A549 treated with ZK216348 at 1 μM for 4 hours (cell line): Measurements from ENCODE around the gene DNAI1. TPM values are rescaled to one million over a fixed set of nuclear protein-coding genes. Genes with fewer than 3 reads are reported as not detected.

Experiments used
- total RNA-seq: library from RNA; stranded (reverse); fragments of 200-300 nt; extraction: Qiagen RNA extraction; gene quantifications from 5 replicates; pipeline ENCODE4 v1.2.3, GENCODE V29; 2022; ENCODE audit warnings: low read depth

The DNAI1 gene
- 0.29 TPM in 1 of 5 replicates, not detected in the others for total RNA-seq

GRCh38 chr9:34458013-34458958 lies at the start of gene DNAI1, which contains the start of gene FAM219A:
Gene DNAI1, plus strand, starts transcription at chr9:34458805. Its CDS starts 201 bp downstream, at chr9:34459006.
Gene FAM219A, minus strand, starts transcription at chr9:34458570. Its CDS starts 307 bp downstream, at chr9:34458263.

GRCh38 chr9:34522971-34523797 lies 64.6 kb downstream of the DNAI1 start, which contains the start of gene ENHO:
Gene ENHO, minus strand, starts transcription at chr9:34522990. Its CDS starts 1,295 bp downstream, at chr9:34521695.

Other genes starting within 250 kb of the DNAI1 start
- gene KIF24, start 129.5 kb upstream of the DNAI1 start, total RNA-seq: 2.9 to 4.5 TPM (median 3.6 TPM) in 5 replicates
- 22.7 to 25.0 TPM (median 23.9 TPM) in 5 replicates for gene NUDT2, start 129.2 kb upstream of the DNAI1 start, total RNA-seq
- gene MYORG, start 81.9 kb upstream of the DNAI1 start, total RNA-seq: 3.5 to 6.2 TPM (median 5.2 TPM) in 5 replicates
- 13.0 to 18.8 TPM (median 18.4 TPM) in 5 replicates for gene FAM219A, start 235 bp upstream of the DNAI1 start, total RNA-seq
- 0.87 to 2.9 TPM (median 2.3 TPM) in 5 replicates for gene ENHO, start 64.2 kb downstream of the DNAI1 start, total RNA-seq
- 0.08 to 0.20 TPM (median 0.09 TPM) in 3 of 5 replicates, not detected in the others for gene CNTFR, start 130.9 kb downstream of the DNAI1 start, total RNA-seq
- 28.5 to 47.8 TPM (median 42.7 TPM) in 5 replicates for gene RPP25L, start 153.3 kb downstream of the DNAI1 start, total RNA-seq
- 80.3 to 123 TPM (median 106 TPM) in 5 replicates for gene DCTN3, start 161.7 kb downstream of the DNAI1 start, total RNA-seq
- gene ARID3C, start 170.3 kb downstream of the DNAI1 start, total RNA-seq: 0.13 to 0.23 TPM (median 0.19 TPM) in 3 of 5 replicates, not detected in the others
- gene SIGMAR1, start 179.0 kb downstream of the DNAI1 start, total RNA-seq: 151 to 215 TPM (median 198 TPM) in 5 replicates
- gene GALT, start 187.9 kb downstream of the DNAI1 start, total RNA-seq: 15.3 to 24.9 TPM (median 17.3 TPM) in 5 replicates
- gene IL11RA, start 193.4 kb downstream of the DNAI1 start, total RNA-seq: 5.1 to 8.3 TPM (median 7.1 TPM) in 5 replicates
- gene CCL27, start 203.9 kb downstream of the DNAI1 start, total RNA-seq: 0.25 to 0.94 TPM (median 0.34 TPM) in 3 of 5 replicates, not detected in the others
- gene CCL19, start 232.5 kb downstream of the DNAI1 start, total RNA-seq: not detected in 5 replicates